Measurements from ENCODE around the gene TTYH2.
A peak's percentile ranks its signal among the peaks of the same experiment; 100 is the strongest.
"Not testable (repeated sequence)": the region's sequence is repeated elsewhere in the genome, so short reads cannot be mapped to it uniquely, and the experiment has no call there.

The TTYH2 gene

GRCh38 chr17:74270333-74270732 lies 57.0 kb downstream of the TTYH2 start:
- DNase-seq, result no peak

- no peak for DNase-seq
These were observed 57.9 kb downstream of the TTYH2 start for GRCh38 chr17:74271281-74271680.

GRCh38 chr17:74271901-74272561 lies 58.7 kb downstream of the TTYH2 start:
- no peak for DNase-seq

GRCh38 chr17:74272731-74273201 lies 59.4 kb downstream of the TTYH2 start:
- DNase-seq, result peak; percentile 39

- DNase-seq, result no peak
These were observed 60.8 kb downstream of the TTYH2 start, which contains the start of gene DNAI2 for GRCh38 chr17:74274060-74274708. TSS of gene DNAI2 (plus strand) at chr17:74274234. CDS start at chr17:74281818, 7,584 bp downstream.

GRCh38 chr17:74274709-74275340 lies 61.5 kb downstream of the TTYH2 start:
- DNase-seq, result no peak

- peak; percentile 23 for DNase-seq
These were observed 62.7 kb downstream of the TTYH2 start for GRCh38 chr17:74276051-74276476.

- DNase-seq, result no peak
These were observed 63.2 kb downstream of the TTYH2 start for GRCh38 chr17:74276541-74277009.

GRCh38 chr17:74277935-74278334 lies 64.6 kb downstream of the TTYH2 start:
- no peak for DNase-seq

- not testable (repeated sequence) for DNase-seq
These were observed 66.2 kb downstream of the TTYH2 start for GRCh38 chr17:74279617-74280016.

GRCh38 chr17:74280093-74280513 lies 66.7 kb downstream of the TTYH2 start:
- no peak for DNase-seq

GRCh38 chr17:74281799-74282198 lies 68.4 kb downstream of the TTYH2 start:
- no peak for DNase-seq

- not testable (repeated sequence) for DNase-seq
These were observed 68.9 kb downstream of the TTYH2 start for GRCh38 chr17:74282274-74282586.

- no peak for DNase-seq
These were observed 69.4 kb downstream of the TTYH2 start for GRCh38 chr17:74282587-74283370.

- no peak for DNase-seq
These were observed 70.0 kb downstream of the TTYH2 start for GRCh38 chr17:74283371-74283673.

GRCh38 chr17:74287031-74287602 lies 73.7 kb downstream of the TTYH2 start:
- no peak for DNase-seq

GRCh38 chr17:74288785-74289184 lies 75.4 kb downstream of the TTYH2 start:
- DNase-seq, result no peak

GRCh38 chr17:74289688-74290087 lies 76.3 kb downstream of the TTYH2 start:
- DNase-seq, result no peak

- no peak for DNase-seq
These were observed 77.0 kb downstream of the TTYH2 start for GRCh38 chr17:74290340-74290739.

- no peak for DNase-seq
These were observed 79.1 kb downstream of the TTYH2 start for GRCh38 chr17:74292495-74292894.

- DNase-seq, result no peak
These were observed 82.5 kb downstream of the TTYH2 start for GRCh38 chr17:74295625-74296547.

- DNase-seq, result peak; percentile 36
These were observed 83.2 kb downstream of the TTYH2 start for GRCh38 chr17:74296548-74296936.

Measured in fibroblast of skin of right quadriceps (primary cell).